Fibroblast of peridontal ligament (primary cell): ENCODE data around the gene SLC7A1.
"Not testable (repeated sequence)": the region's sequence is repeated elsewhere in the genome, so short reads cannot be mapped to it uniquely, and the experiment has no call there.

Experiments used
- DNase-seq: peaks from one replicate; pipeline ENCODE4 v3.0.0-alpha.2; 2010; ENCODE audit errors: extremely low read depth

Gene SLC7A1

GRCh38 chr13:29595380-29596063 is at the start of gene SLC7A1:
Gene SLC7A1, minus strand, starts transcription at chr13:29595688. Its CDS starts 59,500 bp downstream, at chr13:29536188.
- DNase-seq = peak; percentile 62

- DNase-seq = no peak
Observed at GRCh38 chr13:29640665-29641064, 45.2 kb upstream of the SLC7A1 start.

- DNase-seq = not testable (repeated sequence)
Observed at GRCh38 chr13:29636831-29637230, 41.3 kb upstream of the SLC7A1 start.

- DNase-seq = no peak
Observed at GRCh38 chr13:29624997-29625396, 29.5 kb upstream of the SLC7A1 start.

- no peak for DNase-seq
Observed at GRCh38 chr13:29621841-29622240, 26.4 kb upstream of the SLC7A1 start.

GRCh38 chr13:29621051-29621800 is 25.7 kb upstream of the SLC7A1 start:
- peak; percentile 27 for DNase-seq

- DNase-seq = peak; percentile 31
Observed at GRCh38 chr13:29619995-29620394, 24.5 kb upstream of the SLC7A1 start.

GRCh38 chr13:29613101-29613500 is 17.6 kb upstream of the SLC7A1 start:
- no peak for DNase-seq

- no peak for DNase-seq
Observed at GRCh38 chr13:29607465-29607864, 12.0 kb upstream of the SLC7A1 start.

GRCh38 chr13:29605860-29606526 is 10.5 kb upstream of the SLC7A1 start:
- no peak for DNase-seq

- DNase-seq = no peak
Observed at GRCh38 chr13:29598321-29598720, 2.8 kb upstream of the SLC7A1 start.

GRCh38 chr13:29597706-29598105 is 2.2 kb upstream of the SLC7A1 start:
- no peak for DNase-seq

GRCh38 chr13:29597246-29597645 is 1.8 kb upstream of the SLC7A1 start:
- no peak for DNase-seq

- no peak for DNase-seq
Observed at GRCh38 chr13:29596064-29596418, 553 bp upstream of the SLC7A1 start.

- peak; percentile 59 for DNase-seq
Observed at GRCh38 chr13:29594710-29595379, 643 bp downstream of the SLC7A1 start.

GRCh38 chr13:29594303-29594709 is 1.2 kb downstream of the SLC7A1 start:
- peak; percentile 73 for DNase-seq

- no peak for DNase-seq
Observed at GRCh38 chr13:29593605-29594297, 1.7 kb downstream of the SLC7A1 start.

GRCh38 chr13:29591310-29591709 is 4.2 kb downstream of the SLC7A1 start:
- no peak for DNase-seq

GRCh38 chr13:29589967-29590366 is 5.5 kb downstream of the SLC7A1 start:
- no peak for DNase-seq

GRCh38 chr13:29589234-29589633 is 6.3 kb downstream of the SLC7A1 start:
- peak; percentile 23 for DNase-seq

GRCh38 chr13:29587645-29588044 is 7.8 kb downstream of the SLC7A1 start:
- DNase-seq = no peak
